Head of caudate nucleus (tissue), 42 donors: ENCODE results near the gene SORBS2.

Experiments used
- DNase-seq, 42 donors: peaks; one replicate each; pipeline versions ENCODE4 v3.0.0 to v3.0.0-alpha.2; 2020 to 2021; ENCODE audit warnings: mixed read lengths in 7 of 42
- intact Hi-C: fragments of 100-400 bp; cut with DNase I; formaldehyde crosslinking; loops from one replicate; pipeline ENCODE4 v1.15.0; 2022

SORBS2 gene

DNA sequence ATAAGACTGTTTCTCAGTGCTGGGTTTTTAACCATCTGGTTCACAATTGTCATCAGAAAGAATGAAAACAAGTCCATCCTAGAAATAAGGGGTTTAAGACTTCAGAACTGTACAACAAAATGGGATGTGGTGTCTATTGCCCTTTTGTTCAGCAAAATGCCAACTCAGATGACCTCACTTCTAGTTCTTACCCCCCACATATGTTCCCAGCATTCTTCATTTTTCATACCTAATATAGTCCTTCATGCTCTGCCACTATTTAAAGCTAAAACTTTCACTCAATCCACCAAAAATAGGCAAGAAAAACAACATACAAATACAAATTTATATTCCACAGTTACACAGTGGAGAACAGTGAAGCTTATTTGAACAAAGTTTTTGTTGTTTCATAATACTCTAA, 111.4 kb downstream of the SORBS2 start:
- intact Hi-C loops = no loop called here
- no peak for DNase-seq

DNA sequence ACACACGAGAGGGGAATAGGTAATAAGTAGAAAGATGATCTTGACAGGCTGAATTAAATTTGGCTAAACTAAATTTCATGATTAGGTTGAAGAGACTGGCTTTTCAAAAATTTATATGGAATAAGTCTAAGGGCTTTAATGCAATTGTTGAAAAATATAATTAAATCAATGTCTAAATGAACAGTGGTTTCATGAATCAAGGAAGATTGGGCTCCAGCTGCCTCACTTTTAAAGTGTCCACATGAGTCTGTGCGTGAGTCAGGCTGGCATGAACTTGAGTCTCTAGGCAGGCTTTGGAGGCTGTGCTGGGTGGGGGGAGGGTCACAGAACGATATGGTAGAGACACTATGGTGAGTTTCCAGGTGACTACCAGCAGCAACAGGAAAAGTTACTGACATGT, 111.9 kb downstream of the SORBS2 start:
- intact Hi-C loops = no loop called here
- no peak for DNase-seq

DNA sequence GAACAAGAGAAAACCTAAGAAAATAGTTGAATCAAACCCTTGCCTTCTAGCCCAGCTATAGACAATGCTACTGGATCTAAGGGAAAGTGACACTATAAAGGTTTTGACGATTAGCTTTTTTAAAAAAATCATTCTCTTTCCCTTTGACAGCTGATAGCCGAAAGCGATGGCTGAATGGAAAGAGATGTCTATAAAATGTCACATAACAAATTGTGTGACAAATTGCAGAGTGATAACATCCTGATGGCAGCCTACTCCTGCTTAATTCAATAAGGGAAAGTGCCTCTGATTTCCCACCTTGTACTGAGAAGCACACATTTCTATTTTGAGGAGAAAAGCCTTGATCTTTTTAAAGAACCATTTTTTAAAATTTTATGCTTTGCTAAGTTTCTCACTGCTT, 114.5 kb downstream of the SORBS2 start:
- intact Hi-C loops = no loop called here
- DNase-seq = peak in 2 of 42 donors; percentile 24 to 40

DNA sequence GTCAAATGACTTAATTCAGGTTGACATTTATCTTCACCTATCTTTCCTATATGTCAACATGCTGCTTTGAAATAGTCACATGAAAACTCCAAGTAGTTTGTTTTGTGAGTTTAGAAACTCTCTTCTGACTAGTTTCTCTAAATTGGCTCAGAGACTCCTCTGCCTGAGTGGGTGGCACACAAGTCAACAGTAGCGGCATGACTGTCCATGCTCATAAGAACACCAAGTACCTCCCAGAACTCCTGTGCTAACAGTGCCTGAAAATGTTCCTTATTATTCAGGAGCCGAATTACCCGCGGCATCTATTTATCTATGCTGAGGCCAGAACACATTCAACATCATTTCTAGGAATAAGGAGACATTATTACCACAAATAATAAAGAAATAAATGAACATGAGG, 116.3 kb downstream of the SORBS2 start:
- intact Hi-C loops = no loop called here
- no peak for DNase-seq

DNA sequence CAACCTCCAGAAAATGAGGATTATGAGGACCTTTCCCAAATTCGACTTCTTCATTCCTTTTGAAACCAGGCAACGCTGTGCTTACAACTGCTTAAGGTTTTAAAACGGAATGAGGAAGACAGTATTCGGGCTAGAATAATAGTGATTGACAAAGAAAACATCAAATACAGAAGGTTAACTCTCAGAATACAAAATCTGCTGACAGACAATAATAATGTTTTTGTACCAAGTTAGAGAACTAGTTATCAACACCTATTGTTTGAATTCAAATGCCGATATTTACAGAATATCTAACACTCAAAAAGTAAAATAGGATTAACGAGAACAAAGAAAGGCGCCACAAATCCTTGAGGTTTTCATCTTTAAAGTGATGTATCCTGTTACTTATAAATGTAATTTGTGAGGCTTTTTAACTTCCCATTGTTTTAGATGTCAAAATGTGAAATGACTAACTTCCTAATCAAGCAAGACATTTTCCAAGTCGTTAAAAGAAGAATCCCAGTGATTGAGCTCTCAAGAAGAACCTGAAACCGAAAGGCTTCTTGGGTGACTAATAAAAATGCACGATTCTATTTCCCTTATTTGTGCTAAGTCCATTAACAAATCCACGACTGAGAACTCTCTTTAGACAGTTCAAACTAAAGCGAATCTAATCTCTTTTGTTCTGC, 118.3 kb downstream of the SORBS2 start:
- intact Hi-C loops = no loop called here
- DNase-seq = no peak

DNA sequence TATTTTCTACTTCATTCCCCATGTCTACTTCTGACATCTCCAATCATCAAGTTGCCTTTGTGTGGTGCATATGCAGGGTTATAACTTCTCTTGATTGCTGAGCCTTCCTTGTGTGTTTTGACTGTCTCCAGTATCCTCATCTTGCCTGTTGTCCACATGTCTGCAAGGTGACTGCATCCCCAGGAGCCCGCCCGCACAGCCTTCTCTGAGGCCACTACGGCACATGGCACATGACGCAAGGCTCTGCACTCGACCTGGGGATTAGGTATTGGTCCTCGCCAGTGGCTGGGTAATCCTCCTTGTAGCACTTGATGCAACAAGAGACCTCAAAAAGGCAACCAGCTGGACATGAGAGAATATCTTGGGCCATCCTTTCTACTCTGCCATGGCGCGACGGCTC, 122.6 kb downstream of the SORBS2 start:
- intact Hi-C loops = no loop called here
- DNase-seq = no peak

DNA sequence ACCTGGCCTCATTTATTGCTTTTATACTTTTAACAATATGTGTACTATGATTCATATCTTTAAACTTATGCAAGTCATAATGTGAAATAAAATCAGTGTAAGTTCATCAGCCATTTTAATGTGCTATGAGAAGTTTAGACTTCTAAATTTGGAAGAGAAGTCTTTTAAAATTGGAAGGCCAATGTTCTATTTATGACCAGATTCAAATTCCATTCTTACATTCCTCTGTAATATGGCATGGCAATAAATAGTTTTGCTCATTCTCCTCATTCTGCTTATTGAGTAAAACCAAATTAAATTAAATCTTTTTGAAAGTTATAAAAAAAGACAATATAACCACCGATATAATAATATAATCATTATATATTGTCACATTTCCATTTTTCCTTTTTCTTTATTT, 126.2 kb downstream of the SORBS2 start:
- intact Hi-C loops = no loop called here
- no peak for DNase-seq

DNA sequence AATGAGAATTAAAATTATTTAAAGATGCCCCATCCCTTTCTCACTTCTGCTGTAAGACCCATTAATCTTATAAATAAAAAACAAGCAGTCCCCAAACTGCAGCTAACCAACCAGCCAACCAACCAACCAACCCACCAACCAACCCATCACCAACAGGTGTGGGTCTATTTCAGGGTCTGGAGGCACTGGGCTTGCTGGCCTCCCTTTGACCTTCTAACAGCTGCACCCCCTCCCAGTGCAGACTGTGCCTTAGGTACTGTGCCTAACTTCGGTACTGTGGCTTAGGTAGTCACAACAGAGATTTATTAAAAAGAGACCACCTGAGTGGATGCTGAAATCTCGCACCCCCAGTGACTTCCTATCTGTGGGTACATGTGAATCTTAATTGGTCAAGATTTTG, 128.1 kb downstream of the SORBS2 start:
- intact Hi-C loops = no loop called here
- DNase-seq = no peak

DNA sequence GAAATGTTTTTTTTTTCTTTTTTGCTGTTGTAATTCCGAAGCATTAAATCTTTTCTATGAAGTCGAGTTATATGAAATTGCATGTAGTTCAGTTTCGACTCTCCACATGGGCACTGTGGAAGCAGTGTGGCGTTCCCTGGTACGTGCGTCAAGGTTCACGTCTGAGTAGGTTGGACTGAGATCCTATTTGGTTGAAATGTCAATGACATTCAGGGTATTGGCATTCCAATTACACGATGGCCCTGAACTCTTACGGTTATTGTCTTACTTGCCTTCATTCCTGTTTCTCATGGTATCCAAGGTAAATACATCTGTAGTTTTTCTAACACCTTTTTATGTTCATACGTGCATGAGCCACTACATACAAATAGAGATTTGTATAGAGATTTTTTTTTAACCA, 128.8 kb downstream of the SORBS2 start:
- intact Hi-C loops = no loop called here
- DNase-seq = no peak

DNA sequence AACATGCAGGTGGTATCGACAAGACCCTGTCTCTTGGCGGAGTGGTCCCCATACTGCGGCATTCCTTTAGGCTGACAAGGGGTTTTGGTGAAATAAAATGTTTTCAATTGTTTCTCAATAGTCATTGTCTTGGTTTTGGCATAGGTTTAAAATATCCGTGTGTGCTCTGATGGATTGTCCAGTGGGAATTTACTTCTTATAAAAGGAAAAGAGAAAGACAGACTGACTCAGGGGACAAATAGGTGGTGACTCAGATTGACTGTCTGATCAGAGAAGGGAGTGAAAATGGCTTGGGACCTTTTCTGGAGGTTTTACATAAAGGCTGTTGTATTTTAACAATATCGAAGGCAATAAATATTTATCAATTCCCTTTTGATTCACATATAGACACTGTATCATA, 129.8 kb downstream of the SORBS2 start:
- DNase-seq = no peak
- intact Hi-C loops = no loop called here

DNA sequence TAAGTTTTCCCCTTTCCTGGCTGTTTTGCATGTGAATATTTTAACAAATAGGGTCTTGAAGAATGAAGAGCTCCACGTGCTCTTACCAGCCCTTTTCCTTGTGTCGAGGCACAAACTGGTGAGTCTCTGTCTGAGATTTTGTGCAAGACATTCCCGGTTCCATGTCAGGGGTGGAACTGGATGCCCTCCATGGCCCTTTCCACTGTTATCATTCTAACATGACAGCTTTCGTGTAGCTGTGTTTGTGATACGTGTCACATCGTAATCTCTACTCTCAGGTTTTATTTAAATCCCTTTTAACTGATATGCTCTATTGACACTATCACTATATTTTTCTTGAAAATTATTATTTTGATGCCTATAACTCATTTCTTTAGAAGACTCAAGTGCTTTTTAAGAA, 130.4 kb downstream of the SORBS2 start:
- intact Hi-C loops = no loop called here
- no peak for DNase-seq

DNA sequence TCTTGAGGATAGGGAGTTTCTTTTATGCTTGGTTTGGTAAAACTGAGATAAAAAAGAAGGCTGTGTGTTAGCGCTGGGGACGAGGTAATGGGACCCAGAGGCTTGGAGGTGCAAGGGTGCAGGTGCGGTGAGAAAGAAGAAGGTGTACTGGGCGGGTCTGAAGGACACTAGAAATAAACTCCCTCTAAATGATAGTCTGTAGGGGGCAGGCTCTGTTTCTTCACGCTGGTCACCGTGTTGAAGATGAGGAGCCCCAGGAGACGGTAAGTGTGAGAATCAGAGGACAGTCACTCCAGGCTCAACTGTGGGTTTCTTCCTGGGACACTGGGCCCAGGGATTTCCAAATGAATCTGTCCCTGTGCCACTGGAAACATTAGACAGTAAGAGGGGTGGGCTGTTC, 131.4 kb downstream of the SORBS2 start:
- no peak for DNase-seq
- intact Hi-C loops = no loop called here

DNA sequence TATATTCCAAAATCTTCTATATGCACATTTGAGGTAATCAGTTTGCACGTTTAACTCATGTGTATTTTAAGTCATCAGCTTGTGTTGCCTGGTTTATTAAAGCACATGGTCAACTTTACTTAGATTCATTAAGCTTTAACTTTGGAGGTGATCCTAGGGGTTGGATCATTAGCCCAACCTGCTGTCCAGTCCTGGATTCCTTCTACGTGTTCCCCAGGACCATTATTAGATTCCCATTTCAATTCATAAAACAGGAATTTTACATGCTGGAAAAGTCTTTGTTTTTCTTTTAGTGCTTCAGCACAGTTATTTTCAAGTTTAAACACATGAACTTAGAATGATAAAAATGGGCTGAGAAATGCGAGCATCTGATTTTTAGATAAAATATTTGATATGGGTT, 132.5 kb downstream of the SORBS2 start:
- no peak for DNase-seq
- intact Hi-C loops = no loop called here

DNA sequence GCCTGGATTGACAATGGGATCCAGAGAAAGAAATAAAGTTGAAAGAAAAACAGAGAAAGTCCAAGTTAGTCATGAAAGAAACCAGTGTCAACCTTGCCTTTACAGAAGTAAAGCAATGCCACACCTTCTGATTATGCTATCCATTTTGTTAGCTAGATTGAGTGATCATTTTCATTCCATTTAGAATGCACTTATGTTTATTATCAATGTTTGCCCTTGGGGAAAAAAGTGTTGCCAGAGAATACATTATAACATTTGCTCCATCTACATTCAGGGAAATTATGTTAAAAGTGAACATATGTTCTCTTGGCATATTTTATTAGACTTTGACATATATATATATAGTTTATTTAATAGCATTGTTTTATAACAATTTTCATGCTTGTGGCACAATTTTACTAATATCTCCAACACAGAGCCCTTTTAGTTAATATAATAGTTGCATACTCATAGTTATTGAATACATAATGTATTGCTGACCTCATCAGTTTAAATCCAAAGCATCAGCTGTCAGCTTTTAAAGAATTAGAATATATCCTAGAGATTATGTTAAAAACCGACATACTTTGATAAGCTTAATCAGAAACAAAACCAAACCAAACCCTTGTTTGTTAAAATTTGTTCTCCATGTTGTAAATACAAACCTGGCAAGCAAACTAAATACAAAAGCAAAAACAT, 134.2 kb downstream of the SORBS2 start:
- intact Hi-C loops = no loop called here

DNA sequence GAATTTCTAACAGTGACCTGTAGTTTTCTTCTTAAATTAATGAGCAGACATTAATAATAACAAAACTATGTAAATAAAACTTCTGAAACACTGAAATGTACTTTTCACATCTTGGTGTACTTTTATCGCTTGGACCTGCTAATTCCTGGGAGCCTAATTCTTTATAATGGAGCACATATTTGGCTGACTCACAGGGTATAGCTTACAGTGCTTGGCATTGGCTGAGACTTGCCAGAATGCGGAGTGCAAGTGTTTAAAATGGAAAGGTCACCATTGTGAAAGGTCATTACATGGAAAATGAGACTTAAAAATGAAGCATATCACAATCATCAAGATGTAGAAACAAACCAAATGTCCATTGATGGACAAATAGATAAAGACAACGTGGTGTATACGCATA, 139.4 kb downstream of the SORBS2 start:
- intact Hi-C loops = no loop called here
- DNase-seq = no peak

More for the DNA sequence above, 134.2 kb downstream of the SORBS2 start:
- no peak for DNase-seq

DNA sequence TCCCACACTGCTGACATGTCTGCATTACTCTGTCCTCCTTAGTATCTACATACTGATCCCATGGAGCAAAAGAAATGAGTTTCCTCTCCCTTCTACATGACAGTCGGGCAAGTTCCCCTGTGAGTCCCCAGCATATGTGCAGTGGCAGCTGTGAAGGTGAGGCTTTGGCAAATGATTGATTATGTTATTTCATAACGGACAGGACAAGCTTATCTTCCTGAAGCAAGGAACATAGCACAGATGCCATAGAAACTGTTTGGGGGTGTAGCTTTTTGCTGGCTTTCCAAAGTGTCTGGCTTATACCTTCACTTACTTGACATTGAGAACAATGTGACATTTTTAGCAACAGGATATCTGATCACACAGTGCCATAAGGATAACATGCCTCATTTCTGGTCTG, 139.8 kb downstream of the SORBS2 start:
- DNase-seq = no peak
- intact Hi-C loops = no loop called here

DNA sequence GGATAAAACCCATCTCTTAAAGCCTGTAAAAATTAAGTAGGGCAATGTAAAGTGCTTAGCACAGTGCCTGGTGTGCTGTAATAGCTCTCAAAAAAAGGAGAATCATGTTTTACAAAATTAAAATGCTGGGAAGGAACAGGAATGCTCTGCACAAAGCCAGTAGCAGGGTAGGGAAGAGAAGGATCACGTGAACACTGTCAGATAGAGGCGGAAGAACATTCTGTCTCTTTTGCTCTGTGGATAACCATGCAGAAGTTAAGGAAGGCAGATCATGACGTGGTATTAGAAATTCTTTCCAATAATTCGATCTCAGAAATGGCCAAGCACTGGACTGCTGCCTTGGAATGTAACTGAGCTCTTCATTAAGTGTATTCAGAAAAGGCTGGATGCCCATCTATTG, 140.5 kb downstream of the SORBS2 start:
- intact Hi-C loops = no loop called here

DNA sequence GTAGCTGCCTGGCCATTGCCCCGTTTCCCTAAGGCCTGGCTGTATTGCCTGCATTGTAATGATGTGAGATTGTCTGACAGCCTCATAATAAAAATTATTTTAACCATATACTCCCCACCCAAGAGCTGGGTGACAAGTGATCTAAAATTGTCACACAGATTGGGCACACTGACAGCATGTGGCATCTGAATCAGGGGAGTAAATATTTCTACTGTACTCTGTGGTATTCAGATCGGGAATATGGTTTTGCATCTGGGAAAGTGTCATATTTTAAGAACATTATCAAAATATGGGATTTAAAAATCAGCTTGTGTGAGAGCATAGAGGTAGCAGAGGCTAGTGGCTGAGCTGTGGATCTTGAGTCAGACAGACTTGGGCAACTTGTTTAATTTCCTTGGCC, 140.9 kb downstream of the SORBS2 start:
- DNase-seq = no peak
- intact Hi-C loops = no loop called here

More for the DNA sequence above, 140.5 kb downstream of the SORBS2 start:
- DNase-seq = no peak

DNA sequence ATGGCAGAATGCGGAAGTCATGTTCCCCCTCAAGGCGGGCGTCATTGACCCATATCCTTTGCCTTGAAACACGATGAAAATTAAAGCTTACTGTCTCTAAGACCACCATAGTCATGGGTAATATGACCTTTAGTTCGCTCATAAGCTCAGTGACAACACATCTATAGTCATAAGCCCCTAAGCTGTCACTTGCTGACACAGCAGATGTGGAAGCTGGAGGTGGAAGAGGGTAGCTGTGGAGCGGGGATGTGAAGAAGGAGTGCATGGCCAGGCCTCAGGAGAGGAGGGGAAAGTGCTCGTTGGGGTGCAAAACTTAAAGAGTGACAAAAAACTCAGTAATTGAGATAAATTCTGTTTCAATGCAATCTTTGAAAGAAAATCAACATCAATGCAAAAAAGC, 142.7 kb downstream of the SORBS2 start:
- intact Hi-C loops = no loop called here
- no peak for DNase-seq

DNA sequence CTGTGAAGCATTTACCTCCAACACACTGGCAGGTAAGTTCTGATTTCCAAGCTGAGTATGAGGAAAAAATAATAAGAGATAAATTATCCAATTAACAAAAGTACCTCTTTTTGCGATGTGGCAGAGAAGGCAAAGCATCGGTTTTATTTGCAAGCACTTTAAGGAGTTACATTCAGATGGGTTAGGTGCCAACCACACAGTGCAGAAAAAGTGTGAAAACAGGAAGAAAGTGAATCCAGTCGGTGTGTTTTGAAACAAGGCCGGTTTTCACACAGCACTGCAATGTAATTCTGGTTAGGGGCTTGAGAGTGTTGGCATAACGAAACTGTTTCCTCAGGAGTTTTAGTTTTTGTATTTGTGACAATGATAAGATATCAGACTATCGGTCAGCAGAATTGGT, 145.8 kb downstream of the SORBS2 start:
- DNase-seq = no peak
- intact Hi-C loops = no loop called here

DNA sequence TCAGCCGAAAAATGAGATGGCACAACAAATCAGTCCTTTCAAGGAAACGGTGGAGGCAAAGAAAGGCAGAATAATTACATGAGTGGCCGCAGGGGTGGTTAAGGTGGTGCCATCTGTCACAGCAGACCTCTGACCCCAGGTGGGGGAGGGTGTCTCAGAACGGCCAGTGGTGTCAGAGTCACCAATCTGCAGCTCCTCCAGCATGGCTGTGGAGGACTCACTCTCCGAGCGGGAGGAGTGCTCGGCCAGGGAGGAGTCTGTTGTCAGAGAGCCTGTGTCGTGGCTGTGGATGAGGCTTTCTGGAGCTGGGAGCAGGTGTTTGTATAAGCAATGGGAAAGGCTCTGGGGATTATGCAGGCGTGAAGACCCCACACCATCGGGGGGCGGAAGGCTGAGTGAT, 146.3 kb downstream of the SORBS2 start:
- DNase-seq = no peak
- intact Hi-C loops = no loop called here
